Measurements from ENCODE around the gene GBP6.
A peak's percentile ranks its signal among the peaks of the same experiment; 100 is the strongest.
"Not testable (repeated sequence)": the region's sequence is repeated elsewhere in the genome, so short reads cannot be mapped to it uniquely, and the experiment has no call there.

Gene GBP6

DNA sequence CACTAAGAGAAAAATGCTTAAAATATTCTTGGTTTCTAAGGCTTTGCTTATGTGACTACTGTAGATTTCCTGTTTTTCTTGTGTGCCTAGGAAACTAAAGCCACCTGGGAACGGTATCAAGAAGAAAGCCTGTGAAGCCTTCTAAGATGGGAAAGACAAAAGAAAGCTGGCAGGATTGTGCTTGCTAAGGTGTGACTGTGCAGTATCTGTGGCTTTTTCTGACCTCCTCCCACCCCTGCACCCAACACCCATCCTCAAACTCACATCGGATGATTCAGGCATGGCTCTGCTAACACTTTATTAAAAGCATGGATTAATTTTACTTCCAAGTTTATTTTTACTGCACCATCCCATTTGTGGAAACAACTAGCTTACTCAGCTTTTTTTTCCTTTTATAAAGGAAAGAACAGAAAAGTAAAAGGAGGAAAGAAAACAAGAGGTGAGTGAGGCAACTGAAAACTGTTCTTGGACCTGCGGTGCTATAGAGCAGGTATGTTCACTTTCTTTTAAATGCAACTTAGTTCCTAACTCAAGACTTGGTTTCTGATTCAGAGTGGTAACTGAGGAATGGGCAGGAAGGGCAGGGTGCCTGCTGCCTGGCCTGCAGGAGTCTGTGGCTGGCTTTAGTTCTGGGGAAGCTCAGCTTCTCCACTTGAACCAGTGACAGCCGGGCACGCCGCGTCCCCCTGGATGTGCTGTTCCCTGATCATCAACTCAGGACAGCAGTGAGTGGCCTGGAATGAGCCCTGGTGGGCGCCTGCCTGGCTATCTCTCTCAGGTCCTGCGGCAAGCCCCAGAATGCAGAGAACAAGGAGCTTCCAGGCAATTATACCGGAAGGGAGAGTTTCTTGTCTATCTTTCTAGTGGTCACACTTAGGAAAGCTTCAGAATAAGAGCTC, at the start of gene GBP6:
Gene GBP6, plus strand, starts transcription at position 422 of the 899 bp plus-strand sequence. CDS start 4,493 bp downstream, outside the sequence.
- CTCF ChIA-PET = interaction anchor here (0.6 to 3.0 kb wide), 11 partner anchors 14 to 390 kb away, joined by 3 to 14 read pairs (median 3); partner anchors contain the start of gene GBP5
- H3K9me3 Mint-ChIP-seq = no peaks in the 10 kb centered on the region
- no peak for DNase-seq
- peaks cover 1% of the 10 kb centered on the region for H3K36me3 Mint-ChIP-seq
- H3K27me3 Mint-ChIP-seq = peaks cover 4% of the 10 kb centered on the region
- peak within 1 kb of the TSS; percentile 14 for H3K4me3 Mint-ChIP-seq
- H3K27ac Mint-ChIP-seq = peak within 1 kb of the TSS; percentile 77
- H3K4me1 Mint-ChIP-seq = peaks cover 23% of the 10 kb centered on the region

- no peak for DNase-seq
Measured at GRCh38 chr1:89322402-89322801, 41.5 kb upstream of the GBP6 start.

GRCh38 chr1:89331890-89332289, 32.0 kb upstream of the GBP6 start:
- no peak overlapping the region for H3K4me3 Mint-ChIP-seq
- H3K9me3 Mint-ChIP-seq = peaks cover 34% of the 10 kb centered on the region
- no peak for DNase-seq
- peaks cover 27% of the 10 kb centered on the region for H3K36me3 Mint-ChIP-seq
- peaks cover 6% of the 10 kb centered on the region for H3K4me1 Mint-ChIP-seq
- H3K27me3 Mint-ChIP-seq = no peaks in the 10 kb centered on the region
- CTCF ChIA-PET = no interaction called here
- H3K27ac Mint-ChIP-seq = no peak overlapping the region

More at GRCh38 chr1:89322402-89322801, 41.5 kb upstream of the GBP6 start:
- no peaks in the 10 kb centered on the region for H3K27me3 Mint-ChIP-seq
- H3K4me3 Mint-ChIP-seq = no peak overlapping the region
- H3K27ac Mint-ChIP-seq = no peak overlapping the region
- peaks cover 70% of the 10 kb centered on the region for H3K9me3 Mint-ChIP-seq
- CTCF ChIA-PET = no interaction called here
- peaks cover 45% of the 10 kb centered on the region for H3K36me3 Mint-ChIP-seq
- H3K4me1 Mint-ChIP-seq = peaks cover 16% of the 10 kb centered on the region

- DNase-seq = no peak
- Mint-ChIP-seq H3K4me3 (no peak overlapping the region), H3K27ac (no peak overlapping the region), H3K4me1 (peaks cover 6% of the 10 kb centered on the region), H3K27me3 (no peaks in the 10 kb centered on the region), H3K9me3 (peaks cover 30% of the 10 kb centered on the region), H3K36me3 (peaks cover 24% of the 10 kb centered on the region)
- CTCF ChIA-PET = no interaction called here
Measured at GRCh38 chr1:89332461-89332860, 31.4 kb upstream of the GBP6 start.

GRCh38 chr1:89335486-89335885, 28.4 kb upstream of the GBP6 start:
- H3K36me3 Mint-ChIP-seq = peaks cover 18% of the 10 kb centered on the region
- H3K9me3 Mint-ChIP-seq = peaks cover 22% of the 10 kb centered on the region
- no peak for DNase-seq
- no peak overlapping the region for H3K27ac Mint-ChIP-seq
- H3K4me1 Mint-ChIP-seq = peaks cover 6% of the 10 kb centered on the region
- CTCF ChIA-PET = no interaction called here
- no peak overlapping the region for H3K4me3 Mint-ChIP-seq
- H3K27me3 Mint-ChIP-seq = peaks cover 7% of the 10 kb centered on the region

GRCh38 chr1:89337903-89338302, 26.0 kb upstream of the GBP6 start:
- H3K4me1 Mint-ChIP-seq = no peaks in the 10 kb centered on the region
- peaks cover 19% of the 10 kb centered on the region for H3K9me3 Mint-ChIP-seq
- DNase-seq = no peak
- peaks cover 18% of the 10 kb centered on the region for H3K36me3 Mint-ChIP-seq
- no peak overlapping the region for H3K27ac Mint-ChIP-seq
- H3K27me3 Mint-ChIP-seq = peaks cover 7% of the 10 kb centered on the region
- CTCF ChIA-PET = no interaction called here
- no peak overlapping the region for H3K4me3 Mint-ChIP-seq

GRCh38 chr1:89339039-89339438, 24.8 kb upstream of the GBP6 start:
- no peak for DNase-seq
- no peaks in the 10 kb centered on the region for H3K4me1 Mint-ChIP-seq
- H3K27me3 Mint-ChIP-seq = peaks cover 7% of the 10 kb centered on the region
- no peak overlapping the region for H3K4me3 Mint-ChIP-seq
- H3K9me3 Mint-ChIP-seq = peaks cover 26% of the 10 kb centered on the region
- CTCF ChIA-PET = no interaction called here
- H3K36me3 Mint-ChIP-seq = peaks cover 19% of the 10 kb centered on the region
- no peak overlapping the region for H3K27ac Mint-ChIP-seq

- H3K9me3 Mint-ChIP-seq = peaks cover 22% of the 10 kb centered on the region
- H3K4me1 Mint-ChIP-seq, H3K27me3 Mint-ChIP-seq, DNase-seq, H3K36me3 Mint-ChIP-seq, H3K4me3 Mint-ChIP-seq, H3K27ac Mint-ChIP-seq: not testable (repeated sequence)
- CTCF ChIA-PET = interaction anchor here (0.9 kb wide), 1 partner anchor 13 kb away, joined by 3 read pairs; no protein-coding TSS in a partner anchor
Measured at GRCh38 chr1:89345479-89345878, 18.4 kb upstream of the GBP6 start.

DNA sequence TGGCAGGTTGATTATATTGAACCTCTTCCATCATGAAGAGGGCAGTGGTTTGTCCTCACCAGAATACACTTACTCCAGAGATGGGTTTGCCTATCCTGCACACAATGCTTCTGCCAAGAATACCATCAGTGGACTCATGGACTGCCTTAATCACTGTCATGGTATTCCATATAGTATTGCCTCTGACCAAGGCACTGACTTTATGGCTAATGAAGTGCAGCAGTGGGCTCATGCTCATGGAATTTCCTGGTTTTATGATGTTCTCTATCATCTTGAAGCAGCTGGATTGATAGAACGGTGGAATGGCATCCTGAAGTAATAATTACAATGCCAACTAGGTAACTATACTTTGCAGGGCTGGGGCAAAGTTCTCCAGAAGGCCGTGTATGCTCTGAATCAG, 16.6 kb upstream of the GBP6 start:
- no peak for DNase-seq
- peaks cover 20% of the 10 kb centered on the region for H3K9me3 Mint-ChIP-seq
- no peaks in the 10 kb centered on the region for H3K4me1 Mint-ChIP-seq
- CTCF ChIA-PET = no interaction called here
- H3K27ac Mint-ChIP-seq = no peak overlapping the region
- H3K27me3 Mint-ChIP-seq = no peaks in the 10 kb centered on the region
- no peak overlapping the region for H3K4me3 Mint-ChIP-seq
- H3K36me3 Mint-ChIP-seq = peaks cover 5% of the 10 kb centered on the region

GRCh38 chr1:89350298-89350697, 13.6 kb upstream of the GBP6 start:
- H3K4me1 Mint-ChIP-seq = peaks cover 8% of the 10 kb centered on the region
- peaks cover 5% of the 10 kb centered on the region for H3K36me3 Mint-ChIP-seq
- H3K4me3 Mint-ChIP-seq = no peak overlapping the region
- CTCF ChIA-PET = no interaction called here
- H3K27ac Mint-ChIP-seq = no peak overlapping the region
- no peaks in the 10 kb centered on the region for H3K27me3 Mint-ChIP-seq
- DNase-seq = no peak
- peaks cover 3% of the 10 kb centered on the region for H3K9me3 Mint-ChIP-seq

DNA sequence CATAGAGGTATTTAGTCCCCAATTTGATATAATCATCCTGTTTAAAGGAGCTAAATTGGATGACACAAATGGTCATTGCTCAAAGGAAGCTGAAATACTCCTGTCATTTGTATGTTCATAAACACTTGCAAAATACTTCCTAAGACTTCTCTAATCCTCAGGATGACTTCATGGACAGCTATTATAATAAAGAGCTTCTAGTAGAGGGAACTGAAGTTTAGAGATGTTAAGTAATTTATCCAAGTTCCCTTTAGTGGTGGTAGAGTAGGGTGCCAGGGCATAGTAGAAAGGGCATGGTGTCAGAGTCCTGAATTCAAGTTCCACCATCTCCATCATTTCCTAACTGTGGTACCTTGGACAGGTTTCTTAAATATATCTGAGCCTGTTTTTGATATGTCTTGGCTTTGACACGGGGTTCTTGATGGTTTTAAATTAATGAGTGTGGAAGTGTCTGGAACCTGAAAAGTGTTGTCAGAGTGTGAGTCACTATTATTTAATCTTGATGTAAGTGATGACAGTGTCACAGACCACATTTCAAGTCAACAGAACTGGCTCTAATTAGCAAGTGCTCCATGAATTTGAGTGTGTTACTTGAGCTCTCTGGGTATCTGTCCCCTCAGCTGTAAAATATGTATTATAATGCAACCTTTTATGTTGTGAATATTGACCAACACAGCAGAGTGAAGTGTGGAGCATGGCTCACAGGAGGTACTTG, 12.1 kb upstream of the GBP6 start:
- no peak overlapping the region for H3K27ac Mint-ChIP-seq
- no peaks in the 10 kb centered on the region for H3K27me3 Mint-ChIP-seq
- CTCF ChIA-PET = no interaction called here
- DNase-seq = no peak
- H3K4me3 Mint-ChIP-seq = no peak overlapping the region
- peaks cover 21% of the 10 kb centered on the region for H3K4me1 Mint-ChIP-seq
- peaks cover 13% of the 10 kb centered on the region for H3K36me3 Mint-ChIP-seq
- H3K9me3 Mint-ChIP-seq = peaks cover 2% of the 10 kb centered on the region

- peaks cover 19% of the 10 kb centered on the region for H3K36me3 Mint-ChIP-seq
- H3K9me3 Mint-ChIP-seq = peaks cover 2% of the 10 kb centered on the region
- CTCF ChIA-PET = no interaction called here
- H3K27ac Mint-ChIP-seq = no peak overlapping the region
- H3K27me3 Mint-ChIP-seq = no peaks in the 10 kb centered on the region
- H3K4me3 Mint-ChIP-seq = no peak overlapping the region
- DNase-seq = no peak
- H3K4me1 Mint-ChIP-seq = peaks cover 28% of the 10 kb centered on the region
Measured at GRCh38 chr1:89352421-89352820, 11.4 kb upstream of the GBP6 start.

DNA sequence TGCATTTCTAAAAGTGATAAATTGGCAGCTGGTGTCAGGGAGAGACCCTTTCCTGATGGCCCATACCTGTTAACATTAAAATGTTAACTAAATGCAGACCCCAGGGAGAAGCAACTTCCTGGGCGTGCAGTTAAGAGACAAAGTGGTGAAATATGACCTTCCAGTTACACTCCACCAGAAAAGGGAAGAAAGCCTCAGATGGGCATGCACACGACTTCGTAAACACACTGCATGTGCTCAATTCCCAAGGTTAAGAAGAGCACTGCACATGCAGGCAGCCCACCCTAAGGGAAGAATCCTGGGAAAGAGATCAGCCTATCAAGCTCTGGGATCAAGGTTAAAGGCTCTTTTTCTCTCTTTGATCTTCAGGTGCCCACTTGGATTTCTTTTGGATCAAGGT, 9.7 kb upstream of the GBP6 start:
- peaks cover 22% of the 10 kb centered on the region for H3K36me3 Mint-ChIP-seq
- CTCF ChIA-PET = interaction anchor here (1.6 kb wide), 1 partner anchor 268 kb away, joined by 4 read pairs; no protein-coding TSS in a partner anchor
- no peak overlapping the region for H3K27ac Mint-ChIP-seq
- no peaks in the 10 kb centered on the region for H3K27me3 Mint-ChIP-seq
- no peak for DNase-seq
- H3K4me3 Mint-ChIP-seq = no peak overlapping the region
- peaks cover 2% of the 10 kb centered on the region for H3K9me3 Mint-ChIP-seq
- peaks cover 43% of the 10 kb centered on the region for H3K4me1 Mint-ChIP-seq

- peaks cover 2% of the 10 kb centered on the region for H3K9me3 Mint-ChIP-seq
- H3K27me3 Mint-ChIP-seq = no peaks in the 10 kb centered on the region
- no peak overlapping the region for H3K27ac Mint-ChIP-seq
- H3K36me3 Mint-ChIP-seq = peaks cover 22% of the 10 kb centered on the region
- H3K4me1 Mint-ChIP-seq = peaks cover 43% of the 10 kb centered on the region
- CTCF ChIA-PET = interaction anchor here (1.6 kb wide), 1 partner anchor 269 kb away, joined by 4 read pairs; no protein-coding TSS in a partner anchor
- no peak for DNase-seq
- no peak overlapping the region for H3K4me3 Mint-ChIP-seq
Measured at GRCh38 chr1:89355056-89355455, 8.8 kb upstream of the GBP6 start.
